Thyroid gland (tissue), 4 donors: ENCODE results near the gene RBMS2.

ENCODE experiments used
- POLR2A ChIP-seq, 2 donors: fragments of 450-650 bp; IDR thresholded peaks; one replicate each; pipeline ENCODE4 v1.6.1; 2017; ENCODE audit warnings: antibody characterized with exemption in 2 of 2, mild to moderate bottlenecking in 2 of 2, moderate library complexity in 1 of 2
- TF ChIP-seq, protein P1 (sequence below), 6 experiments: fragments of 200-600 bp in 3 of 6; fragments of 450-650 bp in 3 of 6; sonication (generic) in 3 of 6; IDR thresholded peaks; one replicate each; pipeline ENCODE4 v1.5.1; 2016 to 2019; ENCODE audit warnings: antibody characterized with exemption in 6 of 6, mild to moderate bottlenecking in 2 of 6, inconsistent platforms in 1 of 6, moderate library complexity in 1 of 6

DNA sequence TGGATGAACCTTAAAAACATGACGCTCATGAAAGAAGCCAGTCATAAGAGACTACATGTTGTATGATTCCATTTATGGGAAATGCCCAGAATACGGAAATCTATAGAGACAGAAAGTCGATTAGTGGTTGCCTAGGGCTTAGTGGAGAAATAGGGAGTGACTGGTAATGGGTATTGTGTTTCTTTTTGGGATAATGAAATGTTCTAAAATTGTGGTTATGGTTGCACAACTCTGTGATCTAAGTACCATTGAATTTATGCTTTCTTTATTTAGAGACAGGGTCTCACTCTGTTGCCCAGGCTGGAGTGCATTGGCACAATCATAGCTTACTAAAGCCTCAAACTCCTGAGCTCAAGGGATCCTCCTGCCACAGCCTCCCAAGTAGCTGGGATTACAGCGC lies 8.0 kb downstream of the RBMS2 start:
- TF ChIP-seq POLR2A (IDR thresholded peaks at IDR 0.05), result no peak
- TF ChIP-seq, protein P1, sequence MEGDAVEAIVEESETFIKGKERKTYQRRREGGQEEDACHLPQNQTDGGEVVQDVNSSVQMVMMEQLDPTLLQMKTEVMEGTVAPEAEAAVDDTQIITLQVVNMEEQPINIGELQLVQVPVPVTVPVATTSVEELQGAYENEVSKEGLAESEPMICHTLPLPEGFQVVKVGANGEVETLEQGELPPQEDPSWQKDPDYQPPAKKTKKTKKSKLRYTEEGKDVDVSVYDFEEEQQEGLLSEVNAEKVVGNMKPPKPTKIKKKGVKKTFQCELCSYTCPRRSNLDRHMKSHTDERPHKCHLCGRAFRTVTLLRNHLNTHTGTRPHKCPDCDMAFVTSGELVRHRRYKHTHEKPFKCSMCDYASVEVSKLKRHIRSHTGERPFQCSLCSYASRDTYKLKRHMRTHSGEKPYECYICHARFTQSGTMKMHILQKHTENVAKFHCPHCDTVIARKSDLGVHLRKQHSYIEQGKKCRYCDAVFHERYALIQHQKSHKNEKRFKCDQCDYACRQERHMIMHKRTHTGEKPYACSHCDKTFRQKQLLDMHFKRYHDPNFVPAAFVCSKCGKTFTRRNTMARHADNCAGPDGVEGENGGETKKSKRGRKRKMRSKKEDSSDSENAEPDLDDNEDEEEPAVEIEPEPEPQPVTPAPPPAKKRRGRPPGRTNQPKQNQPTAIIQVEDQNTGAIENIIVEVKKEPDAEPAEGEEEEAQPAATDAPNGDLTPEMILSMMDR (IDR thresholded peaks at IDR 0.05), result no peak
